H1 (cell line): Measurements from ENCODE around the gene MAB21L3. TPM values are rescaled to one million over a fixed set of nuclear protein-coding genes. Genes with fewer than 3 reads are reported as not detected.

ENCODE experiments used
- CTCF ChIA-PET: fragments of 300-600 bp; sonication (Branson Sonifier 250); formaldehyde crosslinking; loops from one replicate; lab custom pipeline; 2021; ENCODE audit not compliant: partially characterized antibody; lab: Charles Lee
- POLR2A ChIA-PET: fragments of 300-600 bp; sonication (Branson Sonifier 250); formaldehyde crosslinking; loops from one replicate; lab custom pipeline; 2021; ENCODE audit warnings: inconsistent platforms; ENCODE audit not compliant: partially characterized antibody; lab: Charles Lee
- DNase-seq, 2 experiments: peaks; one replicate each; pipeline versions ENCODE4 v3.0.0 to v3.0.0-alpha.2; 2010 to 2022; ENCODE audit warnings: low spot score in 2 of 2, low read depth in 1 of 2, mixed read lengths in 1 of 2
- FAIRE-seq: peaks from 2 replicates; lab custom pipeline; 2011; peaks lifted over from hg19 to GRCh38; lab: Jason Lieb, UNC
- H2AFZ ChIP-seq: 2 replicates; pipeline ENCODE4 v1.8.1; 2012; ENCODE audit warnings: low read length, inconsistent platforms
- H2AK5ac ChIP-seq: 2 replicates; pipeline ENCODE4 v1.6.1; 2013; ENCODE audit warnings: low read depth, low read length
- H2BK120ac ChIP-seq: replicated peaks from 2 replicates; pipeline ENCODE3; 2013; ENCODE audit warnings: low read depth, low read length, inconsistent platforms
- H2BK12ac ChIP-seq: 2 replicates; pipeline ENCODE4 v1.6.1; 2013; ENCODE audit warnings: low read depth, low read length
- H2BK15ac ChIP-seq: 2 replicates; pipeline ENCODE4 v1.6.1; 2013; ENCODE audit warnings: low read length
- H2BK20ac ChIP-seq: 2 replicates; pipeline ENCODE4 v1.6.1; 2013; ENCODE audit warnings: low read length
- H2BK5ac ChIP-seq: 2 replicates; pipeline ENCODE4 v1.6.1; 2013; ENCODE audit warnings: low read depth, low read length
- H3K14ac ChIP-seq: 2 replicates; pipeline ENCODE4 v1.6.1; 2013; ENCODE audit warnings: inconsistent platforms; ENCODE audit not compliant: insufficient read length
- H3K18ac ChIP-seq: 2 replicates; pipeline ENCODE4 v1.6.1; 2013; ENCODE audit warnings: low read length; ENCODE audit errors: extremely low read depth
- H3K23ac ChIP-seq: 2 replicates; pipeline ENCODE4 v1.6.1; 2013; ENCODE audit warnings: inconsistent platforms; ENCODE audit not compliant: insufficient read length
- H3K23me2 ChIP-seq: 2 replicates; pipeline ENCODE4 v1.6.1; 2013; ENCODE audit warnings: low read depth, low read length
- H3K27ac ChIP-seq: 2 replicates; pipeline ENCODE4 v1.6.1; 2011; ENCODE audit warnings: low read depth, low read length, inconsistent platforms
- H3K27me3 ChIP-seq, 4 experiments: replicated peaks in 1 of 4; 1 replicate in 1 of 4; 2 replicates in 3 of 4; pipeline versions ENCODE4 v1.6.1 to v1.8.1; 2011 to 2013; ENCODE audit warnings: low read length in 3 of 4, mild to moderate bottlenecking in 3 of 4, inconsistent platforms in 2 of 4, mixed read lengths in 2 of 4, moderate library complexity in 1 of 4; ENCODE audit not compliant: control insufficient read depth in 3 of 4, insufficient read depth in 3 of 4; ENCODE audit errors: extremely low read depth in 1 of 4
- H3K36me3 ChIP-seq, 4 experiments: 2 replicates each; pipeline versions ENCODE4 v1.6.1 to v1.8.1; 2011 to 2013; ENCODE audit warnings: mild to moderate bottlenecking in 4 of 4, low read length in 3 of 4, moderate library complexity in 2 of 4, control low read depth in 1 of 4, inconsistent platforms in 1 of 4; ENCODE audit not compliant: insufficient read depth in 4 of 4, control insufficient read depth in 2 of 4
- H3K4ac ChIP-seq: replicated peaks from 2 replicates; pipeline ENCODE3; 2013; ENCODE audit warnings: low read length, low read depth, mixed read lengths, inconsistent platforms; ENCODE audit not compliant: insufficient read length
- H3K4me1 ChIP-seq, 4 experiments: replicated peaks in 1 of 4; 1 replicate in 1 of 4; 2 replicates in 3 of 4; pipeline versions ENCODE4 v1.6.1 to v1.8.1; 2011 to 2013; ENCODE audit warnings: low read length in 3 of 4, inconsistent platforms in 2 of 4, mixed read lengths in 1 of 4; ENCODE audit not compliant: insufficient read depth in 4 of 4, control insufficient read depth in 3 of 4
- H3K4me2 ChIP-seq, 2 experiments: 2 replicates each; pipeline versions ENCODE4 v1.6.1 to v1.8.1; 2011 to 2013; ENCODE audit warnings: low read depth in 2 of 2, low read length in 2 of 2, control low read depth in 1 of 2, inconsistent platforms in 1 of 2, mild to moderate bottlenecking in 1 of 2; ENCODE audit not compliant: insufficient read depth in 1 of 2
- H3K4me3 ChIP-seq, 4 experiments: fragments of 200-600, 300-600 bp in 1 of 4; sonication (generic), shearing (Covaris generic), sonication (Bioruptor Twin) in 1 of 4; 2 replicates each; pipeline versions ENCODE4 v1.5.1 to v1.8.1; 2011 to 2016; ENCODE audit warnings: low read length in 4 of 4, low read depth in 3 of 4, control low read depth in 2 of 4, inconsistent platforms in 2 of 4, mild to moderate bottlenecking in 2 of 4, mixed read lengths in 1 of 4, moderate library complexity in 1 of 4; ENCODE audit not compliant: insufficient read depth in 2 of 4; ENCODE audit errors: extremely low read depth in 1 of 4
- H3K56ac ChIP-seq: replicated peaks from 2 replicates; pipeline ENCODE3; 2013; ENCODE audit warnings: low read depth, mild to moderate bottlenecking, mixed read lengths, low read length, inconsistent platforms; ENCODE audit not compliant: insufficient read length
- H3K79me1 ChIP-seq: 2 replicates; pipeline ENCODE4 v1.6.1; 2013; ENCODE audit warnings: low read depth, low read length, control low read depth
- H3K79me2 ChIP-seq, 2 experiments: 2 replicates each; pipeline versions ENCODE4 v1.6.1 to v1.8.1; 2012 to 2013; ENCODE audit warnings: low read length in 2 of 2, mild to moderate bottlenecking in 2 of 2, inconsistent platforms in 1 of 2; ENCODE audit not compliant: insufficient read depth in 2 of 2, control insufficient read depth in 1 of 2
- H3K9ac ChIP-seq, 4 experiments: replicated peaks in 1 of 4; 1 replicate in 1 of 4; 2 replicates in 3 of 4; pipeline versions ENCODE4 v1.6.1 to v1.8.1; 2011 to 2013; ENCODE audit warnings: low read depth in 3 of 4, low read length in 3 of 4, control low read depth in 2 of 4, mild to moderate bottlenecking in 2 of 4, moderate library complexity in 2 of 4, inconsistent platforms in 1 of 4; ENCODE audit errors: extremely low read depth in 1 of 4
- H3K9me3 ChIP-seq, 2 experiments: 2 replicates each; pipeline versions ENCODE4 v1.6.1 to v1.8.1; 2012 to 2013; ENCODE audit warnings: mild to moderate bottlenecking in 2 of 2, moderate library complexity in 2 of 2, control low read depth in 1 of 2, inconsistent platforms in 1 of 2, low read depth in 1 of 2, low read length in 1 of 2, mixed read lengths in 1 of 2; ENCODE audit not compliant: insufficient read depth in 2 of 2
- H4K20me1 ChIP-seq, 2 experiments: replicated peaks in 1 of 2; 2 replicates each; pipeline versions ENCODE3 to v1.8.1; 2011 to 2013; ENCODE audit warnings: inconsistent platforms in 2 of 2, low read length in 2 of 2, mild to moderate bottlenecking in 1 of 2; ENCODE audit not compliant: insufficient read depth in 2 of 2, control insufficient read depth in 1 of 2
- H4K5ac ChIP-seq: 2 replicates; pipeline ENCODE4 v1.6.1; 2013; ENCODE audit warnings: low read length, low read depth, mixed read lengths, inconsistent platforms; ENCODE audit not compliant: insufficient read length
- H4K8ac ChIP-seq: 2 replicates; pipeline ENCODE4 v1.8.0; 2013; ENCODE audit warnings: mild to moderate bottlenecking, moderate library complexity, low read length, inconsistent platforms; ENCODE audit not compliant: insufficient read depth; ENCODE audit errors: extremely low read depth
- H4K91ac ChIP-seq: replicated peaks from 2 replicates; pipeline ENCODE3; 2013; ENCODE audit warnings: low read length, mixed read lengths, inconsistent platforms; ENCODE audit not compliant: insufficient read length
- RAD21 ChIP-seq, 2 experiments: IDR thresholded peaks in 1 of 2; conservative IDR thresholded peaks in 1 of 2; 2 replicates each; pipeline ENCODE4 v1.6.1; 2011; ENCODE audit warnings: low read depth in 2 of 2, low read length in 2 of 2, improper control_type of control experiment in 1 of 2, inconsistent platforms in 1 of 2, mild to moderate bottlenecking in 1 of 2, moderate library complexity in 1 of 2
- whole genome bisulfite sequencing, 2 experiments: shearing (Covaris generic) in 1 of 2; methylation state at CpG; one replicate each; pipeline versions ENCODE4 v1.1.6 to v1.1.7; 2013 to 2015; ENCODE audit warnings: low lambda C conversion rate in 2 of 2, mixed read lengths in 2 of 2, inconsistent platforms in 1 of 2, low coverage in 1 of 2, missing lambda C conversion rate in 1 of 2; ENCODE audit not compliant: insufficient replicate concordance in 2 of 2, insufficient coverage in 1 of 2, insufficient read length in 1 of 2; ENCODE audit errors: extremely low coverage in 1 of 2, missing lambda C conversion rate in 1 of 2; 5-methylcytosine and 5-hydroxymethylcytosine counted together
- polyA plus RNA-seq, 7 experiments: library from polyadenylated mRNA; depleted of rRNA in 3 of 7; stranded (reverse) in 5 of 7; unstranded in 2 of 7; fragments of >200 nt in 5 of 7; fragments of 200-250 nt in 2 of 7; gene quantifications; 1 replicate in 5 of 7; 2 replicates in 1 of 7; 4 replicates in 1 of 7; pipeline versions ENCODE4 v1.2.1 to v1.2.3, GENCODE V29; 2011 to 2013; ENCODE audit warnings: missing spikeins in 2 of 7, mixed read lengths in 2 of 7
- total RNA-seq: library from RNA; stranded (reverse); fragmentation: NEBNext Ultra II Directional; extraction: Animal tissue kit (Norgen Biotek cat#: 25700); gene quantifications from 2 replicates; pipeline ENCODE4 v1.2.1, GENCODE V29; 2021
- TF ChIP-seq, protein P1 (sequence below), 3 experiments: IDR thresholded peaks; 1 replicate in 2 of 3; 2 replicates in 1 of 3; pipeline versions ENCODE4 v1.5.1 to v1.6.1; 2011; ENCODE audit warnings: low read length in 3 of 3, mild to moderate bottlenecking in 3 of 3, inconsistent platforms in 2 of 3, low read depth in 1 of 3, moderate library complexity in 1 of 3; ENCODE audit not compliant: insufficient read depth in 1 of 3; ENCODE audit errors: control extremely low read depth in 1 of 3

Gene MAB21L3
- total and polyA plus RNA-seq, 2 of the 8 experiments (the other 6 are each of a cell fraction or from before 2014, with no cell fraction given), result not detected

GRCh38 chr1:116147972-116148371 is 36.8 kb downstream of the MAB21L3 start:
- H3K4ac ChIP-seq, result no peak overlapping the region
- H4K5ac ChIP-seq, result no peak overlapping the region
- CTCF ChIA-PET, result interaction anchor here (0.8 to 3.1 kb wide), 12 partner anchors 9 to 1239 kb away, joined by 3 to 19 read pairs (median 5); no protein-coding TSS in a partner anchor
- POLR2A ChIA-PET, result interaction anchor here (0.8 kb wide), 1 partner anchor 228 kb away, joined by 3 read pairs; no protein-coding TSS in a partner anchor
- no peak overlapping the region for H2BK5ac ChIP-seq
- no peak overlapping the region for H3K4me3 ChIP-seq
- no peak overlapping the region for H2AK5ac ChIP-seq
- no peak overlapping the region for H4K8ac ChIP-seq
- TF ChIP-seq, protein P1, sequence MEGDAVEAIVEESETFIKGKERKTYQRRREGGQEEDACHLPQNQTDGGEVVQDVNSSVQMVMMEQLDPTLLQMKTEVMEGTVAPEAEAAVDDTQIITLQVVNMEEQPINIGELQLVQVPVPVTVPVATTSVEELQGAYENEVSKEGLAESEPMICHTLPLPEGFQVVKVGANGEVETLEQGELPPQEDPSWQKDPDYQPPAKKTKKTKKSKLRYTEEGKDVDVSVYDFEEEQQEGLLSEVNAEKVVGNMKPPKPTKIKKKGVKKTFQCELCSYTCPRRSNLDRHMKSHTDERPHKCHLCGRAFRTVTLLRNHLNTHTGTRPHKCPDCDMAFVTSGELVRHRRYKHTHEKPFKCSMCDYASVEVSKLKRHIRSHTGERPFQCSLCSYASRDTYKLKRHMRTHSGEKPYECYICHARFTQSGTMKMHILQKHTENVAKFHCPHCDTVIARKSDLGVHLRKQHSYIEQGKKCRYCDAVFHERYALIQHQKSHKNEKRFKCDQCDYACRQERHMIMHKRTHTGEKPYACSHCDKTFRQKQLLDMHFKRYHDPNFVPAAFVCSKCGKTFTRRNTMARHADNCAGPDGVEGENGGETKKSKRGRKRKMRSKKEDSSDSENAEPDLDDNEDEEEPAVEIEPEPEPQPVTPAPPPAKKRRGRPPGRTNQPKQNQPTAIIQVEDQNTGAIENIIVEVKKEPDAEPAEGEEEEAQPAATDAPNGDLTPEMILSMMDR (IDR thresholded peaks at IDR 0.05; ENCODE audit: control extremely low read depth in 1 of 3, insufficient read depth in 1 of 3, low read depth in 1 of 3, low read length in 3 of 3), result no peak
- 0 out of 4 replicates have a peak, but pooled peaks have one; percentile 4 to 6 for TF ChIP-seq RAD21 (IDR thresholded peaks at IDR 0.05 in 1 of 2, conservative IDR thresholded peaks at IDR 0.05 in 1 of 2; ENCODE audit: low read depth in 2 of 2, low read length in 2 of 2)
- 75% methylated on average over 4 of the region's 4 CpGs; no CpG with 5 or more reads in 1 of the 2 experiments for WGBS, 2 experiments
- no peak overlapping the region for H3K14ac ChIP-seq
- H2BK20ac ChIP-seq, result no peak overlapping the region
- H3K9ac ChIP-seq, result no peak overlapping the region
- no peak overlapping the region for H3K56ac ChIP-seq
- H4K20me1 ChIP-seq, result no peaks in the 10 kb centered on the region
- peaks cover 8 to 12% of the 10 kb centered on the region in 2 experiments for H3K9me3 ChIP-seq
- FAIRE-seq (no peak), DNase-seq (no peak)
- H3K4me1 ChIP-seq, result 0 out of 7 replicates have a peak, but pooled peaks cover 0 to 2% (median 0%) of the 10 kb centered on the region in 4 experiments
- peak overlapping the region; percentile 6; the same call in 1 of the 2 replicates for H2AFZ ChIP-seq
- no peak overlapping the region for H2BK15ac ChIP-seq
- no peaks in the 10 kb centered on the region for H3K79me1 ChIP-seq
- no peak overlapping the region for H2BK12ac ChIP-seq
- no peak overlapping the region for H3K18ac ChIP-seq
- H3K36me3 ChIP-seq, result no peaks in the 10 kb centered on the region
- no peak overlapping the region for H4K91ac ChIP-seq
- H3K79me2 ChIP-seq, result no peaks in the 10 kb centered on the region
- H3K23me2 ChIP-seq, result peaks cover 2% of the 10 kb centered on the region; the same call in 1 of the 2 replicates
- H3K27ac ChIP-seq, result no peak overlapping the region
- H3K23ac ChIP-seq, result no peak overlapping the region
- peaks cover 0 to 6% (median 5%) of the 10 kb centered on the region in 4 experiments; a peak in 4 of 7 replicates for H3K27me3 ChIP-seq
- H3K4me2 ChIP-seq, result no peak overlapping the region
- no peak overlapping the region for H2BK120ac ChIP-seq
